Epithelial cell of prostate (primary cell): ENCODE results near the gene CNST.
A peak's percentile ranks its signal among the peaks of the same experiment; 100 is the strongest.
"Not testable (repeated sequence)": the region's sequence is repeated elsewhere in the genome, so short reads cannot be mapped to it uniquely, and the experiment has no call there.

ENCODE experiments used
- DNase-seq: peaks from one replicate; pipeline ENCODE4 v3.0.0-alpha.2; 2011; ENCODE audit warnings: low read depth, low spot score
- H3K27ac ChIP-seq: fragments of 450-650 bp; 2 replicates; pipeline ENCODE4 v1.5.1; 2017; ENCODE audit warnings: mild to moderate bottlenecking

Gene CNST

GRCh38 chr1:246691622-246692495, 125.6 kb downstream of the CNST start:
- H3K27ac ChIP-seq, result no peak overlapping the region
- DNase-seq, result no peak

DNA sequence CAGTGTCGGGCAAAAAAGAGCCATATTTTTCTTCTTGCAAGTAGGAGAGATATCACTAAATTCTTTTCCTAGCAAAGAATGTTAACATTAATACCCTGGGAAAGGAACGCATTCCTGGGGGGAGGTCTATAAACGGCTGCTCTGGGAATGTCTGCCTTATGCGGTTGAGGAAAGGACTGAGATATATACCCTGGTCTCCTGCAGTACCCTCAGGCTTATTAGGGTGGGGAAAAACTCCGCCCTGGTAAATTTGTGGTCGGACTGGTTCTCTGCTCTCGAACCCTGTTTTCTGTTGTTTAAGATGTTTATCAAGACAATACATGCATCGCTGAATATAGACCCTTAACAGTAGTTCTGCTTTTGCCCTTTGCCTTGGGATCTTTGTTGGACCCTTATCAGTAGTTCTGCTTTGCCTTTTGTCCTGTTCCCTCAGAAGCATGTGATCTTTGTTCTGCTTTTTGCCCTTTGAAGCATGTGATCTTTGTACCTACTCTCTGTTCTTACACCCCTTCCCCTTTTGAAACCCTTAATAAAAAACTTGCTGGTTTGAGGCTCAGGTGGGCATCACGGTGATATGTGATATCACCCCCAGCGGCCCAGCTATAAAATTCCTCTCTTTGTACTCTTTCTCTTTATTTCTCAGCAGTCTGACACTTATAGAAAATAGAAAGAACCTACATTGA, 128.1 kb downstream of the CNST start:
- H3K27ac ChIP-seq, DNase-seq: not testable (repeated sequence)

- no peak overlapping the region for H3K27ac ChIP-seq
- peak; percentile 44 for DNase-seq
Measured at GRCh38 chr1:246695136-246695535, 128.9 kb downstream of the CNST start.

DNA sequence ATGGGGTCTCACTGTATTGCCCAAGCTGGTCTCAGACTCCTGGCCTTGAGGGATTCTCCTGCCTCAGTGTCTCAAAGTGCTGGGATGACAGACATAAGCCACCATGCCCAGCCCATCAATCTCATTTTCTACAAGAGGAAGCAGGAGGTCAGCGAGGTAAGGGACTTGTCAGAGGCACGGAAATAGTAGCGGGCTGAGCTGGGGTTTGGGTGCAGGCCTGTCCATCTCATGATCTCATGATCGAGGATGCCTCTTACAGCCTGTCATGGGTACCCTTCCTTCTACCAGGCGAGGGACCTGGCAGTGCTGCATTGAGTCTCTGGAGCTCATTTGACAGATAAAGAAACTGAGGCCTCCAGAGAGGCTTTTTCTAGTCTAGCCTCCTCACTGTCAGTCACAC, 129.4 kb downstream of the CNST start:
- no peak for DNase-seq
- H3K27ac ChIP-seq, result no peak overlapping the region

GRCh38 chr1:246698466-246699094, 132.3 kb downstream of the CNST start:
- H3K27ac ChIP-seq, result no peak overlapping the region

GRCh38 chr1:246699095-246699735, 133.0 kb downstream of the CNST start:
- H3K27ac ChIP-seq, result no peak overlapping the region
- peak; percentile 54 for DNase-seq

More at GRCh38 chr1:246698466-246699094, 132.3 kb downstream of the CNST start:
- DNase-seq, result no peak

DNA sequence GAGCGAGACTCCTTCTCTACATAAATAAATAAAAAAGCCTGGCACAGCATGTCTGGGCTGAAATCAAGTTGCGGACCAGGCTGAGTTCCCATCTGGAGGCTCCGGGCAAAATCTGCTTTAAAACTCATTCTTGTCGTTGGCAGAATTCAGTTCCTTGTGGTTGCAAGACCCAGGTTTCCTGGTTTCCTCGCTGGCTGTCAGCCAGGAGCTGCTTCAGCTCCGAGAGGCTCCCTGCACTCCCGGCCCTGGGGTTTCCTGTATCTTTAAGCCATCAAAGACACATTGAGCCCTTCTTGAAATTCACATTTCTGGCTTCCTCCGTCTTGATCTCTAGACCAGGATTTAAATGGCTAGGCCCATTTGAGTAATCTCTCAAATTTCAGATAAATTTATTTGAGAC, 137.3 kb downstream of the CNST start:
- no peak overlapping the region for H3K27ac ChIP-seq
- DNase-seq, result no peak

DNA sequence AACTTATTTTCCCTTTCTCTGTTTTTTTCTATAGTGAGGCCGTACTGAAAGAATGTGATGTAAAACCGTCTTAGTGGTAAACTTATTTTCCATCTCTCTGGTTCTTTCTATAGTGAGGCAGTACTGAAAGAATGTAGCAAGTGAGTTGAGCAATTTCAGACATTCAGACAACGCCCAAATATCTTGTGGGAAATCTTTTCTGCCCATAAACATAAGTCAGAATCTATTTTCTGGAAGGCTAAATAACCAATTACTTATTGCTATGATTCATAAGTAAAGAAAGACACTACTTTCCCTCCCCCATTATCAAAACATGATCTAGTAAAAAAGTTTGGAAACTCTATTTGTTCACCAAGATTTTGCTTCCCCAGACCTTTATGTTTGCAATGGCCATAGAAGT, 139.1 kb downstream of the CNST start:
- peak; percentile 75 for DNase-seq
- H3K27ac ChIP-seq, result peak overlapping the region; percentile 60

DNA sequence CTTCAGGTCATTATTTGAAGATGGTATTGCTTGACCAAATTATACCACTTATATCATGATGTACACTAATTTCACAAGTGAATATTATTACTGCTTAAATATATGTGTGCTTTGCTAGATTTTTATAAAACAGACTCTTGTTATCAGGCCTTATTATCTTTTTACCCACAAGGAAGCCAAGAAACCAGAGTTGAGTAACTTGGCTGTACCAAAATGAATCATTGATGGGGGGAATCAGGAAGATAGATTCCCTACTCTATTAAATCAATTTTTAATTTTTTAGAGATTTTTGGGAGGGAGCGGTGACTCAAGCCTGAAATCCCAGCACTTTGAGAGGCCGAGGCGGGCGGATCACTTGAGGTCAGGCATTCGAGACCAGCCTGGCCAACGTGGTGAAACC, 141.9 kb downstream of the CNST start:
- H3K27ac ChIP-seq, result no peak overlapping the region
- no peak for DNase-seq

- DNase-seq, result no peak
- no peak overlapping the region for H3K27ac ChIP-seq
Measured at GRCh38 chr1:246709196-246709595, 142.9 kb downstream of the CNST start.

DNA sequence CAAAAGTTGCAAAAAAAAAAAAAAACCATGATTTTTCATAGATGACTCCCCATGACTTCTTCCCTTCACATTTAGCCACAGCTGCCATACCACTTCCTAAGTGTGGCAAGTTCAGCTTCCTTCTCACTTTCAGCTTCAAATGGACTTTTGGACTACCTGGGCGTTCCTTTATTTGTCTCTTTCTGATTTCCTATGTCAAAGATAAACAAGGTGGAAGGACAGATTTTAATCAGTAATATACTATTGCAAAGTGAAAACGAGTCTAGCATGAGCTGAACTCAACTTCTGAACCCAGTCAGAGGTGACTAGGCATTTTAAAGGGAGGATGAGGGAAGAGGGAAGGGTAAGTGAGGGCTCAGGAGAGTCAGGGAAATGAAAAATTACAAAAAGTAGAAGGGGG, 143.6 kb downstream of the CNST start:
- DNase-seq, result no peak
- H3K27ac ChIP-seq, result no peak overlapping the region

- no peak overlapping the region for H3K27ac ChIP-seq
- no peak for DNase-seq
Measured at GRCh38 chr1:246711548-246712003, 145.3 kb downstream of the CNST start.

DNA sequence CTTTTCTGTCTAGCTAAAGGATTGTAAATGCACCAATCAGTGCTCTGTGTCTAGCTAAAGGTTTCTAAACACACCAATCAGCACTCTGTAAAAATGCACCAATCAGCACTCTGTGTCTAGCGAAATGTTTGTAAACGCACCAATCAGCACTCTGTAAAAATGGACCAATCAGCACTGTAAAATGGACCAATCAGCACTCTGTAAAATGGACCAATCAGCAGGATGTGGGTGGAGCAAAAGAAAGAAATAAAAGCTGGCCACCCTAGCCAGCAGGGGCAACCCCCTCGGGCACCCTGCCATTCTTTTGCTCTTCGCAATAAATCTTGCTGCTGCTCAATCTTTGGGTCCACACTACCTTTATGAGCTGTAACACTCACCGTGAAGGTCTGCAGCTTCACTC, 146.2 kb downstream of the CNST start:
- not testable (repeated sequence) for DNase-seq, H3K27ac ChIP-seq
